Loucy (cell line): ENCODE results near the gene RAI14.

Source experiments
- CTCF ChIP-seq: fragments of 200-600 bp; sonication (generic); conservative IDR thresholded peaks from 2 replicates; pipeline ENCODE4 v1.5.1; 2014; ENCODE audit warnings: mild to moderate bottlenecking, antibody characterized with exemption, low read length
- EZH2phosphoT487 ChIP-seq: fragments of 200-600 bp; IDR thresholded peaks from 2 replicates; pipeline ENCODE4 v1.6.1; 2018; ENCODE audit warnings: antibody characterized with exemption, mild to moderate bottlenecking, moderate library complexity, borderline replicate concordance

- no peak for TF ChIP-seq CTCF
- TF ChIP-seq EZH2phosphoT487: no peak
These were observed 47.9 kb downstream of the RAI14 start for GRCh38 chr5:34703767-34704713.
